ENCODE data around the gene NPDC1. TPM values are rescaled to one million over a fixed set of nuclear protein-coding genes. Genes with fewer than 3 reads are reported as not detected.

The NPDC1 gene
- polyA plus RNA-seq, 1 experiment, result 8.9 TPM

DNA sequence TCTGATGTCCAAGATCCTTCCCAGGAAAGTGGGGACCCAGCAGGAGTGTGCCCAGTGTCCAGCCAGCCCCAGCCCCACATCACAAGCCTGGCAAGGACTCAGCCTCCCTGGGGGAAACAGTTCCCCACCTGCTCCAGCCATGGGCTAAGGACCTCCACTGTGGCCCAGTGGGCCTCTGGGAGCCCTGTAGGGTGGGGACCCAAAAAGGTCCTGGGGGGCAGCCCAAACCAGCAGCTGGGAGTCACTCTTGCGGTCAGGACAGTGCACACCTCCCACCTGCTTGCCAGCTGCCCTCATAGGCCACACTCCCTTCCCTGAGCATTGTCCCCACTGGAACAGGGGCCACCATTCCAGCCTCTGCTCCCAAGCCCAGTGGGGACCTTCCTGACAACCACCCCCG lies 19.6 kb downstream of the NPDC1 start:
- ChIA-PET POLR2A (no interaction called here), CTCF (interaction anchor here (0.7 to 1.1 kb wide), 3 partner anchors 8 to 23 kb away, joined by 3 to 7 read pairs (median 3); no protein-coding TSS in a partner anchor)
- Histone ChIP-seq H3K9me3 (ENCODE audit: control insufficient read depth, insufficient read depth, low read length) (peaks cover 10% of the 10 kb centered on the region; the same call in 1 of the 2 replicates), H3K4me3 (ENCODE audit: low read depth, low read length) (no peak overlapping the region), H3K27ac (ENCODE audit: low read depth, low read length) (no peak overlapping the region), H3K27me3 (ENCODE audit: control insufficient read depth, insufficient read depth, low read length) (no peaks in the 10 kb centered on the region)
- TF ChIP-seq, protein P1, sequence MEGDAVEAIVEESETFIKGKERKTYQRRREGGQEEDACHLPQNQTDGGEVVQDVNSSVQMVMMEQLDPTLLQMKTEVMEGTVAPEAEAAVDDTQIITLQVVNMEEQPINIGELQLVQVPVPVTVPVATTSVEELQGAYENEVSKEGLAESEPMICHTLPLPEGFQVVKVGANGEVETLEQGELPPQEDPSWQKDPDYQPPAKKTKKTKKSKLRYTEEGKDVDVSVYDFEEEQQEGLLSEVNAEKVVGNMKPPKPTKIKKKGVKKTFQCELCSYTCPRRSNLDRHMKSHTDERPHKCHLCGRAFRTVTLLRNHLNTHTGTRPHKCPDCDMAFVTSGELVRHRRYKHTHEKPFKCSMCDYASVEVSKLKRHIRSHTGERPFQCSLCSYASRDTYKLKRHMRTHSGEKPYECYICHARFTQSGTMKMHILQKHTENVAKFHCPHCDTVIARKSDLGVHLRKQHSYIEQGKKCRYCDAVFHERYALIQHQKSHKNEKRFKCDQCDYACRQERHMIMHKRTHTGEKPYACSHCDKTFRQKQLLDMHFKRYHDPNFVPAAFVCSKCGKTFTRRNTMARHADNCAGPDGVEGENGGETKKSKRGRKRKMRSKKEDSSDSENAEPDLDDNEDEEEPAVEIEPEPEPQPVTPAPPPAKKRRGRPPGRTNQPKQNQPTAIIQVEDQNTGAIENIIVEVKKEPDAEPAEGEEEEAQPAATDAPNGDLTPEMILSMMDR (IDR thresholded peaks at IDR 0.05; ENCODE audit: low read depth, low read length), result no peak
- no peak for DNase-seq (ENCODE audit: low read depth, low spot score)

DNA sequence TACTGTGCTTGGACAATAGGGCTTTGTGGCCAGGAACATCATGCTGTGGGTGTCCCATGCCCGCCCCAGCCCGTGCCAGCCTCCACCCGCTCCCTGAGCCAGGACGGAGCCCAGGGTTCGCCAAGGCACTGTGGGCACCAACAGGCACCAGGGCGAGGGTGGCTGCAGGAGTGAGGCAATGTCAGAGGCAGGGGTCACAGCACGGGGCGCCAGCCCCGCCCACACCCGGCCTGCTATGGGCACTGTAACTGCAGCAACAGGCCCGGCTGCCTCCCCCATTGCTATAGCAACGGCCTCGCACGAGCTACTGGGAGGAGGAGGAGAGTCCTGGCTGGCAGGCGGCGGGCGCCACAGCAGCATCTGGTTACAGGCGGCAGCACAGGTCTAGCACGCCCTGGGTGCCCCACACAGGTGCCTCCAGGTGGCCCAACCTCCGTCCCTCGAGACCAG lies 20.4 kb downstream of the NPDC1 start:
- TF ChIP-seq, protein P1 (IDR thresholded peaks at IDR 0.05; ENCODE audit: low read depth, low read length), result no peak
- no peak overlapping the region for H3K4me3 ChIP-seq (ENCODE audit: low read depth, low read length)
- POLR2A ChIA-PET, result no interaction called here

GRCh38 chr9:137023583-137023991 lies 22.4 kb downstream of the NPDC1 start:
- ChIA-PET CTCF (no interaction called here), POLR2A (no interaction called here)
- no peak for DNase-seq (ENCODE audit: low read depth, low spot score)

More for the DNA sequence above, 20.4 kb downstream of the NPDC1 start:
- CTCF ChIA-PET, result interaction anchor here (0.7 to 1.1 kb wide), 3 partner anchors 9 to 77 kb away, joined by 3 to 7 read pairs (median 3); no protein-coding TSS in a partner anchor
- Histone ChIP-seq H3K27me3 (ENCODE audit: control insufficient read depth, insufficient read depth, low read length) (no peaks in the 10 kb centered on the region), H3K9me3 (ENCODE audit: control insufficient read depth, insufficient read depth, low read length) (peaks cover 13% of the 10 kb centered on the region; the same call in 1 of the 2 replicates), H3K27ac (ENCODE audit: low read depth, low read length) (no peak overlapping the region)
- no peak for DNase-seq (ENCODE audit: low read depth, low spot score)

DNA sequence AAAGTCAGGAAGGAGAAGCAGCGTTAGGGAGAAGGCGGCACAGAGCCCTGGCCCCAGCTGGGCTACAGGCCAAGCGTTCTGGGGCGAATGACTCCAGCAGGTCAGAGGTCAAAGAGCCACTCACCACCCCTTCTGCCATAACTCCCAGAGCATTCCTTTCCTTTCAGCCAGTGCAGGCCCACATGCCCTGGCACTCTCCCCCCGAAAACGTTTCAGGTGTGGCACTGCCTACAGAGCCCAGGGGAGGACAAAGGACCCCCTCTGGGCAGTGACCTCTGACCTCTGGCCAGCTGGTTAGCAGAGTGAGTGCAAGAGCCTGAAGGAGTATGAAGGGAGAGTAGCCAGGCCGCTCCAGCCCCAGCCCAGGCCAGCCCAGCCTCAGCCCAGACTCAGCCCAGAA lies 22.8 kb downstream of the NPDC1 start:
- ChIA-PET POLR2A (no interaction called here), CTCF (no interaction called here)
- peaks cover 13% of the 10 kb centered on the region; the same call in 1 of the 2 replicates for H3K9me3 ChIP-seq (ENCODE audit: control insufficient read depth, insufficient read depth, low read length)
- DNase-seq (ENCODE audit: low read depth, low spot score), result no peak
- H3K27ac ChIP-seq (ENCODE audit: low read depth, low read length), result no peak overlapping the region
- no peak overlapping the region for H3K4me3 ChIP-seq (ENCODE audit: low read depth, low read length)
- no peaks in the 10 kb centered on the region for H3K27me3 ChIP-seq (ENCODE audit: control insufficient read depth, insufficient read depth, low read length)
- TF ChIP-seq, protein P1 (IDR thresholded peaks at IDR 0.05; ENCODE audit: low read depth, low read length), result no peak

More at GRCh38 chr9:137023583-137023991, 22.4 kb downstream of the NPDC1 start:
- Histone ChIP-seq H3K27me3 (ENCODE audit: control insufficient read depth, insufficient read depth, low read length) (no peaks in the 10 kb centered on the region), H3K4me3 (ENCODE audit: low read depth, low read length) (no peak overlapping the region), H3K27ac (ENCODE audit: low read depth, low read length) (no peak overlapping the region), H3K9me3 (ENCODE audit: control insufficient read depth, insufficient read depth, low read length) (peaks cover 13% of the 10 kb centered on the region; the same call in 1 of the 2 replicates)
- TF ChIP-seq, protein P1 (IDR thresholded peaks at IDR 0.05; ENCODE audit: low read depth, low read length), result no peak

GRCh38 chr9:137022662-137023008 lies 23.3 kb downstream of the NPDC1 start:
- ChIA-PET POLR2A (no interaction called here), CTCF (no interaction called here)
- Histone ChIP-seq H3K9me3 (ENCODE audit: control insufficient read depth, insufficient read depth, low read length) (peaks cover 17% of the 10 kb centered on the region; the same call in 1 of the 2 replicates), H3K27me3 (ENCODE audit: control insufficient read depth, insufficient read depth, low read length) (no peaks in the 10 kb centered on the region), H3K27ac (ENCODE audit: low read depth, low read length) (no peak overlapping the region), H3K4me3 (ENCODE audit: low read depth, low read length) (no peak overlapping the region)
- TF ChIP-seq, protein P1 (IDR thresholded peaks at IDR 0.05; ENCODE audit: low read depth, low read length), result no peak
- no peak for DNase-seq (ENCODE audit: low read depth, low spot score)
